COLO668 (cell line): ENCODE results near the gene SLC26A9.
"Not testable (repeated sequence)": the region's sequence is repeated elsewhere in the genome, so short reads cannot be mapped to it uniquely, and the experiment has no call there.

Experiments
- DNase-seq: peaks from one replicate; lab custom pipeline; 2025; ENCODE audit not compliant: unreplicated experiment; lab: John Stamatoyannopoulos, UW

Gene SLC26A9

DNA sequence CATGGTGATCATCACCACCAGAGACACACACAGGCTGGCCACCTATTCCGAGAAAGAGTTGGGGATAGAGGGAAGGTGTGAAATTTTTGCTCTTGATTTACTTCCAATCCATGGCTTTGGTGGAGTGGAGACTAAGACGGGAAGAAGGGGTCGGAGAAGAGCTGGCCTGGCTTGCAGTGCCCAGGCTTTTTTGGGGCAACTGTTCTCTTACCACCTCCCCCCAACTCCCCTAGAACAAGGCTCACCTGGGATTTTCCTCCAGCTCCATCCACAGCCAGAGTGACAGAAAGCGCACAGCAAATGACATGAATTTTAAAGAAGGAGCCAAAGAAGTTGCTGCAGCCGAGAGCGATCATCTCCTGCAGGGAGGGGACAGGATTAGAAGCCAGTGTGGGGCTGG is 16.0 kb downstream of the SLC26A9 start:
- no peak for DNase-seq

DNA sequence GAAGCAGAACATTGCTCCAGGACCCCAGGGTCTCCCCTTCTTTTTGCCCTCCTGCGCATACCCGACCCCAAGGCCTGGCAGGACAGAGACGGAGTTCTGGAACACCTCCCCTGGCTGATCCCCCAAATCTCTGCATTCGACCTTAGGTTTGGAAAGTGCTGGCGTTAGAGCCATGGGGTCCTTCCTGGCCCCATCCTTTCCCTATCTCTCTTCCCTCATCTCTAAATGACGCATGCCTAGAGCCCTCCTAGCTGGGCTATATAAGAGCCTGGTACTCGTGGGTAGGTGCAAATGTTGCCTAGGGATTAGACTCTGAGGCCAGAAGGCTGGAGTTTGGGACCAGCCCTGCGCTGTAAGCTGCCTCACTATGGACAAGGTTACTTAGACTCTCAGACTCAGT is 16.6 kb downstream of the SLC26A9 start:
- no peak for DNase-seq

DNA sequence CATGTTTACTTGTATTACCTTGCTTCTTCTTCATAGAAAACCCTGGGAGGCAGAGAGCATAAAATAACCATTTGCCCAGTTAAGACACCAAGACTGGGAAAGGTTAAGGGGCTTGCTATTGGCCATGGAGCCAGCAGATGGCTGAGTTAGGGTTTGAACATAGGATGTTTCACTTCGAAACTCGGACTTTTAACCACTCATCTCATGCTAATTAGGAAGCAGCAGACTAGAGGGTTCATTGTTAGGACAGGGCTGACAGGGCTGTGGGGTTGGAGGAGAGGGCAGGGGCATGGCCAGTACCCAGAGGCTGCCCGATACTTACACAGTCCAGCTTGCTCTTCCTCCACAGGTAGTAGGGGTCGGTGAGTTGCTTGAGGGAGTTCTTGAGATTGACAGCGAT is 17.0 kb downstream of the SLC26A9 start:
- DNase-seq: no peak

DNA sequence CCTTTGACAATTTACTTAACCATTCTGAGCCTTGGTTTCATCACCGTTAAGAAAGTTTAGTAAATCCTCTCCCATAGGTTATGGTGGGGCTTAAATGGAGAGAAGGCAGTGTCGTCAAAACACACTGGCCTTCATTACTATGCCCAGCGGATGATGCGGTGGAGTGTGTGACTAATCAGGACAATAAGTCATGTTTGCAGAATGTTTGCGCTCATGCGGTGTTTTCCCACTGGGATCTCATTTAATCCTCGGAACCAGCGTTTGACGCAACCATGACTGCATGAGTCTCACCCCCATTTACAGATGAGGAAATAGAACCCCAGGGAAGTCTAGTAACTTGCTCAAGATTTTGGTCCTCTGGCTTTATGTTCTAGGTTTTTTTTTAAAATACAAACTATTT is 17.5 kb downstream of the SLC26A9 start:
- peak; percentile 25 for DNase-seq

DNA sequence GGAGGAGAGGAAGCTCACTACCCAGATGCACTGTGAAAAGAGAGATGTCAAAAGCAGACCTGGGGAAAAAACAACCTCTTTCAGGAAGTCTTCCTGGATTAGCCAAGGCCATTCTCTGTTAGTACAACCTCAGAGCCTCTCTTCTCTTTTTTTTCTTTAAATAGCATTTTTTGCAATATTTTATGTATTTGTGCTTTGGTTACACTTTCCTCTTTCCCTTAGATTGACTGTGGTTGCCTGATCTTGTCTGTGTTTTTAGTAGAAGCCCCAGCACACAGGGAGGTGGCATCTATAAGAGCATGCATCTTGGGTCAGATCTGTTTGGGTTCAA is 18.8 kb downstream of the SLC26A9 start:
- no peak for DNase-seq

DNA sequence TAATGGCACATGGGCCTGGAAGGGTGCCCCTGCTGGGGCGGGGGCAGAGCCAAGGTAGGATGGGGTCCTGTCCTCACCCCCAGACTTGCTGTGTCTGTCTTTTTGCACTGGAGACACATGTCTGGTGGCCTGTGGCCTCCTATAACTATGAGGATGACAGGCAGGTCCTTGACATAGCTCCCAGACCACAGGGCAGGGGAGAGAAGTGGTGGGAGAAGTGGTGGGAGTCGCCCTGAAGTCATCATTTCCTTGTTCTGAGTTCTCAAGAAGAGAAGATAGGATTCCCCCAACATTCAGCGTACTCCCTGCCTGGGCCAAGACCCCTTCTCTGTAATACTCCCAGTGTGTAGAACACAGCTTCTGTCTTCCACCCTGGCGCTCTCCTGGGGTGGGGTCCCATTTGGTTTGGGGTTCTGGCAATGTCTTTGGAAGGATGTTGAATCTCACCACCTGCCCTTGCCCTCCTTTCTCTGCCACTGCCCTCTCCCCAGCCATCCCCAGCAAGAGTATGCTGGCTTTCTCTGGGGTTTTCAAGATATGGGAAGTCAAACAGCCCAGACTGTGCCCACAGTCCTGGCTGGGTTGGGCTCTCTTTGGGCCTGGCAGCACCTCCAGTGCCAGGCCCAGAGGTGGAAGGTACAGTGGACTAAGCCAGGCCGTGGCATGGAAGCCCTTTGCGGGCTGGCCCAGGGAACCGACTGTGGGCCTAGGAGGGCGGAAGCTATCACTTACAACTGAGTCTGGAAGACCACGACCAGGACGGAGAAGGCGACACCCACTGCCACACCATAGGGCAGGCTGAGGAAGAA is 19.4 kb downstream of the SLC26A9 start:
- DNase-seq: no peak

DNA sequence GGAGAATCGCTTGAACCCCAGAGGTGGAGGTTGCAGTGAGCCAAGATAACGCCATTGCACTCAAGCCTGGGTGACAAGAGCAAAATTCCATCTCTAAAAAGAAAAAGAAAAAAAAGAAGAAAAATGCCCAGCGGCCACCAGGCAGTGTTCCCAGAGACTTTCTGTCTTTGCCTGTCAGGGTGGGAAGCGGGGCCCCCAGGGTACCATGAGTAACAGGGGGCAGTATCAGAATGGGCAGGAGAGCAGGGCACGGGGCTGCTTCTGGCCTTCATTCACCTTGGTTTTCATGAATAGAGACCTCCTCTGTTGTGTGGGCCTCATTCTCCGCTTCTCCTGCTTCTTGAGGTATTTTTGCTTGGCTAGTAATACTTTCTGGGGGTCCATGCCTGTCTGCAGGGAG is 20.4 kb downstream of the SLC26A9 start:
- DNase-seq: no peak

DNA sequence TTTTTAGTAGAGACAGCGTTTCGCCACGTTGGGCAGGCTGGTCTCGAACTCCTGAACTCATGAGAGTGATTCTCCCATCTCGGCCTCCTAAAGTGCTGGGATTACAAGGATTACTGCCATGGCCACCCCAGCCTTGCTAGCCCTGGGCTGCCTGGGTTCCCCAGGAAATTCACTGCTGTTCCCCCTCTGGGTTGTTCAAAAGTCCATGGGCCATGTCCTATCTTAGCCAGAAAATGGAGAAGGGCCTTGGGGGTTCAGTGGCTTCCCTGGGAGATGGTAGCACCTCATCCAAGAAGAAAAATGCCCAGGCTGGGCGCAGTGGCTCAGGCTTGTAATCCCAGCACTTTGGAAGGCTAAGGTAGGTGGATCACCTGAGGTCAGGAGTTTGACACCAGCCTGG is 20.9 kb downstream of the SLC26A9 start:
- no peak for DNase-seq

DNA sequence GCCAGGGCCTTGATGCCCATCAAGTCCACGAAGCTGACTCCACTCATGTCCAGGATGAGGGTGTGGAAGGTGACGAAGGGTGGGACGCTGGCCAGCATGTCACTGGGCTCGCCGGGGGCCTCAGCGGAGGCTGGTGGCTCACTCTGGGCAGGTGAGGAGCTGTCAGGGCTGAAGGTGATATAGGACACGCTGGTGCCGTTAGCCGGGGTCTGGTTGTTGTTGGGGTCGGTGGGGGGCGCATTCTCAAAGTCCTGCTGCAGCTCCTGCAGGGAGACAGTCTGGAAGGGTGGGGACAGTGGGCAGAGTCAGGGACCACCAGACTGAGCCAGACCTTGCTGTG is 21.7 kb downstream of the SLC26A9 start:
- no peak for DNase-seq

DNA sequence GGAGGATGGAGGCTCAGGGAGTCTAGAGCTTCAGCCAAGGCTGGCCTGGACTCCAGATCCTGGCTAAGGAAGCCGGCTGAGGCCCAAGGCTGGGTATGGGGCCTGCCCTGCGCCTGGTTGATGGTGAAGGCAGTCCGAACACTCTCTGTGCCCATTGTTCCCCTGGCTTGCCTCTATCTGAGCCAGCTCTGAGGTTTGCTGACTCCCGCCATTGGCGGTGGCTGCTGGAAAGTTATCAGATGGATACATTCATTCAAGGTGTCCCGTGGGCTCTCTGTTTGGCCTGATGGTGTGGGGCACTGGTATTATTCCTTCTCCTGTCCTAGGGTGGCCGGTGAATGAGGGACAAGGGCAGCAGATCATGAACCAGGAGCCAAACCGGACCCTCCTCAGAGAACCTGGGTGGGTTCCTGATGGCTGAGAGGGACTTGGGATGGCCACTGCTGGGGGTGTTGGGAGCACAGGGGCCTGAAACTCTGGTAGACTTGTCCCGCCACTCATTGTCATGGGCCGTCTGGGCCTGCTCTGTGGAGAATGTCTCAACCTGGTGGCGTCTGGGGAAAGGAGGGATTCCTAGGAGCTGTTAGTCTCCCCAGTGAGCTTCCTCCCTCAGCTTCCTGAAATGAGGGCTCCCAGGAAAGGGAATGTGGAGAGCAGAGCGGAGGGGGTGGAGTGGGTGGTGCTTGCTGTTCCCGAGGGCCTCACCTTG is 22.2 kb downstream of the SLC26A9 start:
- DNase-seq: no peak

DNA sequence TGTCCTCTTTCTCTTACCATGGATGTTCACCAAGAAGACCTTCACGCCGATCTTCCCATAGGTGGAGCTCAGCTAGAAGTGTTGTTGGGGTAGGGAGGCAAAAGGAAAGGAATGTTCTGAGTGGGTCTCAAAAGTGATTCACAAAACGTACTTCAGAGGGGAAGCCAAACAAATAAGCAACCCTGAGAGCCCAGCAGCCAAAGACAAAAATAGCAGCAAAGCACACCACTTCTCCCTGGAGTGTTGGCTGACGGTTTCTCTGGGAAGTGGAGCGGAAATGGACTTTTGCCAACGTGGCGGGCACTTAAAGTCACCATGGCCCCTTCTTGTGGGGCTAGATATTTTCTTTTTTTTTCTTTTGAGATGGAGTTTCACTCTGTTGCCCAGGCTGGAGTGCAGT is 23.1 kb downstream of the SLC26A9 start:
- peak; percentile 38 for DNase-seq

DNA sequence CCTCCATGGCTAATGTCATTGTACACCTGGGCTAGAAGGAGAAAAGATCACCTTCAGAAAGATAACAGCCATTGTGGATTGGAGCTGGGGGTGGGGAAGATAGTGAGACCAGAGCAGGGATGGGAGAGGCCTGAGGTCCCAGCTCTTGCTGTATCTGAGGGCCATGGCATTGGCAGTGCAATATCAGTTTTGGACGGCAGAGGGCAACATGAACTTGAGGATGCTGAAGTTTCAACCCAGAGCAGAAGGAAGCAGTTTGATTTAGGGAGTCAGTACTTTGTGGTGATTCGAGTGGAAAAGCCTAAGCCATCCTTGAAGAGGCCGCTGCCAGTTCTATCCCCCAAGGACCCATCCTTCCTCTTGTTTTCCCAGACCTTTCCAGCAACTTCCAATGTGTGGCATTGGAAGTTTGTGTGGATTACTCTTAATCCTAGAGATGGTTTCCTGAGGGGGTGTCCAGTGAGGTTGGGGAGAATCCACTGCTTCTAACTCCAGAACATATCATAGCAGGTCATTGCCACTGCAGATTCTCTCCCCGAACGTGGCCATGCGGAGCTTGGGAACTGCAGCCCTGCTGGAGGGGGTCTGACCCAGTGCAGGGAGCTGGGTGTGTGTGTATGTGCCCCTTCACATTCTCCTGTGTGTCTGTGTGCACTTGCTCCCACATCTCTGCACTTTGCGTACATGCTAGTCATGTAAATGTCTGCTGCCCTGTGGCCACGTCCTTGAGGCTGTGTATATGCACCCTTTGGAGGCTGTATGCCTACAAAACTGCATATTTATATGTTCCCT is 24.1 kb downstream of the SLC26A9 start:
- DNase-seq: peak; percentile 82

DNA sequence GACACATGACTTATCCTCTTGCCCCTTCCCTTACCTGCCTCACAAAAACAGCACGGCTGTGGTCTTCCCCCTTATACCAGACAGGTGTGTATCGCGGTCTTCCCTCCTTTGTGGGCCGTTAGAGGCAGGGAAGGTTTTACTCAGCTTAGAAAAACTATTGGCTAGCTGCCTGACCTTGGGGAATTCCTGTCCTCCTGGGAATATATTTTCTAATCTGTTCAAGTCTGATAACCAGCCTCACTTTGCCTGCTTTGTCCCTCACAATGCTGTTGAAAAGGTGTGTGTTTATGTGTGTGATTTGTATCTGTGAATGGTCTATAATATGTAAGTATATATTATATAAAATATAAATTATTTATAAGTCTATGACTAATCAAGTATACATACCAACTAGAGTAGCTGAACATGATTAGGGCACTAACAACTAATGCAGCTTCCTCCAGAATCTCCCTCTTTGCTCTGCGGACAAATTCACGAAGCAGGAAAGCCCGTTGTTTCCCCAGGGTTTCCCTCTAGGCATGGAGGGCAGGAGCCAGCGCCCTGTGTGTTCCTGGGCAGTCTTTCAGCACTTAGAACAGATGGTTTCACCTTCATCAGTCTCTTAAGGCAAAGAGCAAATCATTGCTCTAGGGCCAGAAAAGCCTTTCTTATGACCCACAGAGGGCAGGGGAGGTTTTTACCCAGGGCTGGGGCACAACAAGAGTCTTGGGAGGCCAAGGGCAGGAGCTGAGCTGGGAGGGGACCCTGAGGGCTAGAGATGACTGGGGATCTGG is 25.6 kb downstream of the SLC26A9 start:
- DNase-seq: no peak

DNA sequence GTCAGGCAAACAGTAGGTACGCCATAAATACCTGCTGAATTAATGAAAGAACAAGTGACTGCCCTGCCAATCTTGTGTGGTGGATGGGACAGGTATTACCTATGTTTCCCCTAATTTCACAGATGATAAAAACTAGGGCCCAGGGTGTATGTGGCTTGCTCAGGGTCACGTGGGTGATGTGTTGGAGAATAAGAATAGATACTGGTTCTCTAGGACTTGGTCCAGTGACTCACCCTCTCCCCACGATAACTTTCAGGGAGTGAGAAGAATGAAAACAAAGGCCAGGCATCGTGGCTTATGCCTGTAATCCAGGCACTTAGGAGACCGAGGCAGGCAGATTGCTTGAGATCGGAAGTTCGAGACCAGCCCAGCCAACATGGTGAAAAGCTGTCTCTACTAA is 26.7 kb downstream of the SLC26A9 start:
- DNase-seq: no peak

DNA sequence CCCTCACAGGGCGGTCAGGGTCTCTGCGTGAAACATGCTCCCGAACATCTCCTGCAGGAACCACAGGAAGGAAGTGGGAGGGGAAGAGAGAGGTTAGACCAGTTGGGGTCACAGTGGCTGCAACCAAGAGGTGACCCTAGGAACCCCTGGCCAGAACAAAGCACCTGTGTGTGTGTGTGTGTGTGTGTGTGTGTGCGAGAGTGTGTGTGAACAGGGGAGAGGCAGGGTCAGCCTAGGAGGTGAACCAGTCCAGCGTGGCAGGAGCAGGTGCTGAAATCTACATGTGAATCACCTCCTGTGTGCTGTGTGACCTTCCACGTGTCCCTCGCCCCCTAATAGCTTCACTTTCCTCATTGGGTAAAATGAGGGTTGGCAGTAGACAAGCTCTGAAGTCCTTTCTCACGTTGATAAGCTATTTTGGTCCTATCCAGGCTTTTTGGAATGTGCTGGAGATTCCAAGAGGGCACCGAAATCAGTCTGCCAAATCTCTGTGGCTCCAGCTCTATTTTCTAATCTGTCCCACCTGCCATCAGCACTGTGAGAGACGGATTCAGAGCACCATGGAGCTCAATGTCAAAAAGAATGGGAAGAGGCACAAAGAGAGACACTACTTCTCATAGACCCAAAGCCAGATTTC is 27.8 kb downstream of the SLC26A9 start:
- no peak for DNase-seq

DNA sequence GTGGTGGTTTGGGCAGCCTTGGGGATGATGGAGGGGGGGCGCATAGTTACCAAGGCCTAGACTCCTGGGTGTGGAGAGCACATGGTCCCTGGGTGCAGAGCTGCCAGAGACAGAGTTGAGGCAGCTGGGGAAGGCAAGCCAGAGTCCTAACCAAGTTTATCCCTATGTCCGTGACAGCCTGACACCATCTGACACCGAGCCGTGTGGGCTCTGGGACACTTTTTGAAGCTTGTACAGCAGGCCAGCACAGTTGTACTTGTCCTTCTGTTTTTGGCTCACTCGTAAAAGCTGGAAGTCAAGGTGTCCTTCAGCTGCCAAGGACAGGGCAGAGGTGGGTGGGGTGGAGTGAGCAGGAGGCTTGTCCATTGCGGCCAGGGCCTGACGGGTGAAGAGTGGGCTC is 28.5 kb downstream of the SLC26A9 start:
- no peak for DNase-seq

DNA sequence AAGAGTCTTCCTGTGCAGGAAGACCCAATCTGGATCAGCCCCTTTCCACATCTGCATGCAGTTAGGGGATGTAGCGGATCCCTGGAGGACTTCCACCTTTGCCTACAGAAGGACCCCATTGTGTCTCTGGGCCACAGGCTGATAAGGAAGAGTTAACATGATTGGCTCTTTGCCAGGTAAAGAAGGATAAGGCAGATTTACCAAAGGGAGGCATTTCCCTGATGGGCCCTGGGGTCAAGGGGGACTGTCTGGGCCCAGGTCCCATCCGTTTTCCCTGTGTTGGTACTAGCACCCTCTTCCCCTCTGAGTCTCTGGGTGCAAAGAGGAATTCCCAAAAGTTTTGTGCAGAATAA is 29.1 kb downstream of the SLC26A9 start:
- DNase-seq: no peak

DNA sequence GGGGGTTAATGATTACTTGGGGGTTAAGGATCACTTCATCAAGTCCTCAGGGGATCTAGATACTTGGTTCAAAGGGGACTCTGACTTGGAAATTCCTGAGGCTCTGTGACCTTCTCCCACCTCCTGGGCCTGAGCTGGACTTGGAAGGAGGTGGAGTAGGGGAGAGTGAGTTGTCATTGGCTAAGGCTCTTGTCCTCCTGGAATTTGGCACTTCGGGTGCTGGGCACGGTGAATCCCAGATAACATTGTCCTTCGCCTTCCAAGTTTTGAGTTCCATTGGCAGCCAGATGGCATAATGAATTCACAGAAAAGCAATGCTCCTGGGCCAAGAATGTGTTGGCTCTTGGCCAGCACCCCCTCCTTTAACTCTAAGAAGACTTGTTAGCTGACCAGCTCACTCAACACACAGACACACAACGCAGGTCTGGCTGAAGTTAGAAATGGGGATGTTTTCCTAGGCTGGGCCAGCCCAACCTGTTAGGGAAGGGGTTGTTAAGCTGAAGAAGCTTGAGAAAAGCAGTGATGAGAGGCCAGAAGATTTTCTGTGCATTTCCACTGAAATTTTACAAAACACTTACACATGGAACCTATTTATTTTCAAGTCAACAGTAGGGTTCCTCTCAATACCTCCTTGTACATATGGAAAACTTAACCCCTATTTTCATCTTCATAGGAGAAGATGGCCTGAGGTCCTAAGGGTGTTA is 29.7 kb downstream of the SLC26A9 start:
- no peak for DNase-seq

DNA sequence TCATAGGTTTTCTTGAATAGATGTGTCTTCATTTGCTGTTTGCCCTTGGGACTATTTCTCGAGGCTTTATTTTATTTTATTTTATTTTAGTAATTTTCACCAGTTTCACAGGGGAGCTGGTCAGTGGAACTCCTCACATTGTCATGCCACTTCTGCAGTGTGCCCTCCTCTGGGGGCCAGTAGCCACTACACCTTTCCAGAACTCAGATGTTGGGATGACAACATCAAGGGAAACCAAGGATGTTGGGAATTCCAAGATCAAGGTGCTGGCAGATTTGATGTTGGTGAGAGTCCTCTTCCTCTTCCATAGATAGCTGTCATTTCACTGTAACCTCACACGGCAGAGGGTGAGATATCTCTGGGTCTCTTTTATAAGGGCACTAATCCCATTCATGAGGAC is 35.5 kb downstream of the SLC26A9 start:
- DNase-seq: peak; percentile 17

DNA sequence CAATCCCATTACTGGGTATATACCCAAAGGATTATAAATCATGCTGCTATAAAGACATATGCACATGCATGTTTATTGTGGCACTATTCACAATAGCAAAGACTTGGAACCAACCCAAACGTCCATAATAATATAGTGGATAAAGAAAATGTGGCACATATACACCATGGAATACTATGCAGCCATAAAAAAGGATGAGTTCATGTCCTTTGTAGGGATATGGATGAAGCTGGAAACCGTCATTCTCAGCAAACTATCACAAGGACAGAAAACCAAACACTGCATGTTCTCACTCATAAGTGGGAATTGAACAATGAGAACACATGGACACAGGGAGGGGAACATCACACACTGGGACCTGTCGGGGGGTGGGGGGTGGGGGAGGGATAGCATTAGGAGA is 38.2 kb downstream of the SLC26A9 start:
- not testable (repeated sequence) for DNase-seq
